Measurements from ENCODE around the gene JPT1.
"Not testable (repeated sequence)": the region's sequence is repeated elsewhere in the genome, so short reads cannot be mapped to it uniquely, and the experiment has no call there.

Gene JPT1

GRCh38 chr17:75154195-75155106 lies at the start of gene JPT1:
Gene JPT1, minus strand, starts transcription at chr17:75154512. Its CDS starts 115 bp downstream, at chr17:75154397.
- DNase-seq (ENCODE audit: low read depth, low spot score): peak; percentile 100

- no peak for DNase-seq (ENCODE audit: low read depth, low spot score)
These were observed 45.7 kb upstream of the JPT1 start for GRCh38 chr17:75199886-75200618.

- DNase-seq (ENCODE audit: low read depth, low spot score): peak; percentile 87
These were observed 40.6 kb upstream of the JPT1 start for GRCh38 chr17:75194879-75195278.

- DNase-seq (ENCODE audit: low read depth, low spot score): peak; percentile 26
These were observed 37.3 kb upstream of the JPT1 start for GRCh38 chr17:75191584-75191983.

- DNase-seq (ENCODE audit: low read depth, low spot score): no peak
These were observed 34.3 kb upstream of the JPT1 start for GRCh38 chr17:75188614-75189013.

- no peak for DNase-seq (ENCODE audit: low read depth, low spot score)
These were observed 29.9 kb upstream of the JPT1 start for GRCh38 chr17:75183999-75184884.

- DNase-seq (ENCODE audit: low read depth, low spot score): peak; percentile 99
These were observed 28.5 kb upstream of the JPT1 start, which contains the start of gene SUMO2 for GRCh38 chr17:75182569-75183436. Gene SUMO2, minus strand, starts transcription at chr17:75182959. Its CDS starts 125 bp downstream, at chr17:75182834.

GRCh38 chr17:75182319-75182568 lies 27.9 kb upstream of the JPT1 start:
- DNase-seq (ENCODE audit: low read depth, low spot score): no peak

- peak; percentile 30 for DNase-seq (ENCODE audit: low read depth, low spot score)
These were observed 27.5 kb upstream of the JPT1 start for GRCh38 chr17:75181608-75182318.

- DNase-seq (ENCODE audit: low read depth, low spot score): no peak
These were observed 26.8 kb upstream of the JPT1 start for GRCh38 chr17:75181110-75181509.

- peak; percentile 18 for DNase-seq (ENCODE audit: low read depth, low spot score)
These were observed 24.1 kb upstream of the JPT1 start for GRCh38 chr17:75178453-75178852.

GRCh38 chr17:75176625-75177024 lies 22.3 kb upstream of the JPT1 start:
- DNase-seq (ENCODE audit: low read depth, low spot score): no peak

GRCh38 chr17:75174996-75175395 lies 20.7 kb upstream of the JPT1 start:
- no peak for DNase-seq (ENCODE audit: low read depth, low spot score)

- no peak for DNase-seq (ENCODE audit: low read depth, low spot score)
These were observed 19.2 kb upstream of the JPT1 start for GRCh38 chr17:75173526-75173925.

GRCh38 chr17:75168998-75169397 lies 14.7 kb upstream of the JPT1 start:
- no peak for DNase-seq (ENCODE audit: low read depth, low spot score)

- not testable (repeated sequence) for DNase-seq (ENCODE audit: low read depth, low spot score)
These were observed 10.3 kb upstream of the JPT1 start for GRCh38 chr17:75164606-75165005.

GRCh38 chr17:75163074-75163473 lies 8.8 kb upstream of the JPT1 start:
- DNase-seq (ENCODE audit: low read depth, low spot score): no peak

GRCh38 chr17:75160211-75160610 lies 5.9 kb upstream of the JPT1 start:
- DNase-seq (ENCODE audit: low read depth, low spot score): no peak

GRCh38 chr17:75159196-75160031 lies 5.1 kb upstream of the JPT1 start:
- DNase-seq (ENCODE audit: low read depth, low spot score): peak; percentile 15
